ENCODE results near the gene IL17RB.

The IL17RB gene

DNA sequence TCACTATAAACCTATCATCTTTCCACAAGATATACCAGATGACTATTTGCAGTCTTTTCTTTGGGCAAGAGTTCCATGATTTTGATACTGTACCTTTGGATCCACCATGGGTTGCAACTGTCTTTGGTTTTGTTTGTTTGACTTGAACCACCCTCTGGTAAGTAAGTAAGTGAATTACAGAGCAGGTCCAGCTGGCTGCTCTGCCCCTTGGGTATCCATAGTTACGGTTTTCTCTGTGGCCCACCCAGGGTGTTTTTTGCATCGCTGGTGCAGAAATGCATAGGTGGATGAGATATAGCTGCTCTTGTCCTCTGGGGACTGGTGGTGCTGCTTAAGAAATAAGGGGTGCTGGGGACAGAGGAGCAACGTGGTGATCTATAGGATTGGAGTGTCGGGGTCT lies 33.9 kb upstream of the IL17RB start:
- no peak for DNase-seq

DNA sequence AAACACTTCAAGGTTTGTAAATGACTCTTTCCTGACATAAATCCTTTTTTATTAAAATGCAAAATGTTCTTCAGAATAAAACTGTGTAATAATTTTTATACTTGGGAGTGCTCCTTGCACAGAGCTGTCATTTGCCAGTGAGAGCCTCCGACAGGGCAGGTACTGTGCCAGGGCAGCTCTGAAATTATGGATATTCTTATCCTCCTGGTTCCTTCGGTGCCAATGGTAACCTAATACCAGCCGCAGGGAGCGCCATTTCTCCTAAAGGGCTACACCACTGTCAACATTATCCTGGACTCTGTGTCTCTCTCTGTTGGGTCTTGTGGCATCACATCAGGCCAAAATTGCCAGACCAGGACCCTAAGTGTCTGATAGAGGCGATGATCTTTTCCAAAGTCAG lies 33.1 kb upstream of the IL17RB start:
- DNase-seq, result no peak

GRCh38 chr3:53813876-53814275 lies 32.5 kb upstream of the IL17RB start:
- no peak for DNase-seq

GRCh38 chr3:53815067-53815466 lies 31.3 kb upstream of the IL17RB start:
- no peak for DNase-seq

- DNase-seq, result no peak
These were observed 30.7 kb upstream of the IL17RB start for GRCh38 chr3:53815651-53816050.

GRCh38 chr3:53816425-53816824 lies 29.9 kb upstream of the IL17RB start:
- no peak for DNase-seq

DNA sequence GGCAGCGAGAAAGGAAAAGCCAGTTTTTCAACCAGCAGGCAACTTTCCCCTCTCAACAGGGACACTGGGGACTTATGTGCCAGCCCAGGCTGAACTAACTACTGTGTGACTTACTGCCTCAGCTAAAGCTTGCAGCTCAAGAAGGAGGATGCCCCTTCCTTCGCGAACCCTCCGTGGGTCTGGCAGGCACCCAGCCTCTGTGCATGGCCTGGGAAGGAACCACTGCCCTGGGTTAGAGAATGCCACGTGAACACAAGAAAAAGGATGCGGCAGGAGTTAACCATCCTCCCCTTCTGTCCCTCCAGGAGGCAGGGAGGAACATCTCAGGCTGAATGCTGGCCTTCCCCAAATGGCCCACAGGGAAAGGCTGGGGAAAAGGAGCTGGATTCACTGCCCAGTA lies 29.2 kb upstream of the IL17RB start:
- DNase-seq, result no peak

- DNase-seq, result no peak
These were observed 28.6 kb upstream of the IL17RB start for GRCh38 chr3:53817809-53818208.

GRCh38 chr3:53818221-53819162 lies 27.9 kb upstream of the IL17RB start:
- DNase-seq, result no peak

- no peak for DNase-seq
These were observed 27.1 kb upstream of the IL17RB start for GRCh38 chr3:53819163-53819868.

- no peak for DNase-seq
These were observed 26.3 kb upstream of the IL17RB start for GRCh38 chr3:53820084-53820483.

- DNase-seq, result no peak
These were observed 25.4 kb upstream of the IL17RB start for GRCh38 chr3:53820756-53821580.

DNA sequence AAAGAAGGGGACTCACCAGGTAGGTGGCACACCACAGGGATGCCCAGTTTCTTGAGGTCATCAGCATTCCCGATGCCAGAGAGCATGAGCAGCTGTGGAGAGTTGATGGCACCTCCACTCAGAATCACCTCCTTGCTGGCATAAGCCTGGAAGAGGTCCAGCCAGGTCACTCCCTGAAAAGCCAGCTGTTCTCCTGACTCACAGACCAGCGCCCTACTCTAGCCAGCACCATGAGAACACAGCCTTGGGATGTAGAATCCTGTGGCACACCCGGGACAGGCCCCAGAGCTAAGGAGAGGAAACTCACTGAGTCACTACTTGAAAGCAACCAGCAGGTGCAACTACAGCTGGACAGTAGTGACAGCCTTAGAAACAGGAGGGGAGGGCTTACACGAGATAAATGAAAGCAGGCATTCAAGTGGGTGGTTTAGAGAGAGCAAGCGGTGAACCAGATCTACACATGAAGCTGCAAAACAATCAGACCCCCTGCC lies 24.7 kb upstream of the IL17RB start:
- DNase-seq, result no peak

- no peak for DNase-seq
These were observed 24.0 kb upstream of the IL17RB start for GRCh38 chr3:53822331-53822741.

- no peak for DNase-seq
These were observed 23.1 kb upstream of the IL17RB start for GRCh38 chr3:53823026-53823955.

- no peak for DNase-seq
These were observed 22.3 kb upstream of the IL17RB start for GRCh38 chr3:53823956-53824657.

GRCh38 chr3:53824795-53825194 lies 21.6 kb upstream of the IL17RB start:
- no peak for DNase-seq

GRCh38 chr3:53826048-53826447 lies 20.3 kb upstream of the IL17RB start:
- no peak for DNase-seq

GRCh38 chr3:53828581-53828980 lies 17.8 kb upstream of the IL17RB start:
- no peak for DNase-seq

- DNase-seq, result no peak
These were observed 16.8 kb upstream of the IL17RB start for GRCh38 chr3:53829605-53830004.

DNA sequence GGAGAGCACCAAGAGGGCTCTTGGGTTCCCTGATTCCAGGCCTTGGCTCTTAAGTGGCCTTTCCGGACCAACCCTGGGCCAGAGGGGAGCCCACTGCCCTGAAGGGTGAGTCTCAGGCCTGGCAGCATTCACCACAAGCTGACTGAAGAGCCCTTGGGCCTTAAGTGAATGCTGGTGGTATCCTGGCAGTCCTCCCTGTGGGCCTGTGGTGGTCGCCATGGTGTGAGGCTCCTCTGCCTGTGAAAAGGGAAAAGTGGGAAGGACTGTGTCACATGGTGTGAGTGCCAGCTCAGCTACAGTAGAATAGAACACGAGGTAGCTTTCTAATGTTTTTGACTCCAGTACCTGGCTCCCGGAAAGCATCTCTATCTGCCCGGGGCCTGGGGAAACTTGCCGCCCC lies 15.4 kb upstream of the IL17RB start:
- DNase-seq, result no peak

Data from CD4-positive, alpha-beta T cell treated with Interleukin-12 subunit alpha and Interleukin-12 subunit beta, for 1 hour (primary cell).